Mucosa of descending colon (tissue), 3 donors: ENCODE measurements around the gene NEUROD1. TPM values are rescaled to one million over a fixed set of nuclear protein-coding genes. Genes with fewer than 3 reads are reported as not detected.

Experiments
- ATAC-seq: fragments of 200-7000 bp; cut with Tn5 transposase; one replicate; pipeline ENCODE4 v1.9.1; 2020; ENCODE audit warnings: mild to moderate bottlenecking, moderate library complexity
- DNase-seq, 3 donors: peaks; one replicate each; pipeline ENCODE4 v3.0.0-alpha.2; 2020
- H3K36me3 ChIP-seq: fragments of 200-600 bp; one replicate; pipeline ENCODE4 v1.8.0; 2021; ENCODE audit warnings: low read depth, mild to moderate bottlenecking
- H3K4me1 ChIP-seq: fragments of 200-600 bp; one replicate; pipeline ENCODE4 v1.8.0; 2021; ENCODE audit warnings: low read depth, mild to moderate bottlenecking
- H3K4me3 ChIP-seq: fragments of 200-600 bp; one replicate; pipeline ENCODE4 v1.8.0; 2021; ENCODE audit warnings: mild to moderate bottlenecking
- H3K9me3 ChIP-seq: fragments of 200-600 bp; one replicate; pipeline ENCODE4 v1.8.0; 2021; ENCODE audit warnings: mild to moderate bottlenecking
- intact Hi-C, 2 donors: fragments of 100-400 bp; cut with DNase I in 1 of 2; cut with micrococcal nuclease in 1 of 2; formaldehyde crosslinking; loops; one replicate each; pipeline versions ENCODE4 v1.11.0 to v1.11.1; 2022; cut with DNase I, micrococcal nuclease
- total RNA-seq, 3 donors: library from RNA; stranded (reverse); fragmentation: NEBNext Ultra II Directional in 2 of 3; extraction: Animal tissue kit (Norgen Biotek cat#: 25700) in 2 of 3; gene quantifications; one replicate each; pipeline versions ENCODE4 v1.2.1 to v1.2.4, GENCODE V29; 2021 to 2023
- TF ChIP-seq, protein P1 (sequence below): fragments of 200-600 bp; IDR thresholded peaks from one replicate; pipeline ENCODE4 v1.8.0; 2022; ENCODE audit warnings: antibody characterized with exemption, mild to moderate bottlenecking
- donor health status: DM: no; HTN: no; CAD: no; lungs with moderate emphysema.
- donor health status: DM: no; HTN: no; CAD: no.
- donor health status: DM: no; HTN: yes; CAD: no.

NEUROD1 gene
- total RNA-seq, 3 donors from 2014 or later, result 0.51 to 2.5 (median 1.5) TPM

DNA sequence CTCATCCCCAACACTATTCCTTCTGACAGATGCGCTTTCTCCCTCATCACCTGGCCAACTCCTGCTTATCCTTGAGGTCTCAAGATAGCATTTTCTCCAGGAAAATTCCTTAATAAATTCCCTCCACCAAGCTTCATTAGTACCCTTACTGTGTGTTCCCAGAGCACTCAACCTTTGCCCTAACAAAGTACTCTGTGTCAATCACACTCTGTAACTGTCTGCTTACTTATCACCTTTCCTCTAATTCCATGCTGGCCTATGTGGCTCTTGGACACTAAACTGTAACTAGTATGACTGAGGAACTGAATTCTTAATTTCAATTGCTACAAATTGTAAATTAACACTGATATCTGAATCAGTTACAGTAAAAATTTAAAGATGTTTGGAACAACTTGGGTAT lies 17.9 kb upstream of the NEUROD1 start:
- TF ChIP-seq, protein P1, sequence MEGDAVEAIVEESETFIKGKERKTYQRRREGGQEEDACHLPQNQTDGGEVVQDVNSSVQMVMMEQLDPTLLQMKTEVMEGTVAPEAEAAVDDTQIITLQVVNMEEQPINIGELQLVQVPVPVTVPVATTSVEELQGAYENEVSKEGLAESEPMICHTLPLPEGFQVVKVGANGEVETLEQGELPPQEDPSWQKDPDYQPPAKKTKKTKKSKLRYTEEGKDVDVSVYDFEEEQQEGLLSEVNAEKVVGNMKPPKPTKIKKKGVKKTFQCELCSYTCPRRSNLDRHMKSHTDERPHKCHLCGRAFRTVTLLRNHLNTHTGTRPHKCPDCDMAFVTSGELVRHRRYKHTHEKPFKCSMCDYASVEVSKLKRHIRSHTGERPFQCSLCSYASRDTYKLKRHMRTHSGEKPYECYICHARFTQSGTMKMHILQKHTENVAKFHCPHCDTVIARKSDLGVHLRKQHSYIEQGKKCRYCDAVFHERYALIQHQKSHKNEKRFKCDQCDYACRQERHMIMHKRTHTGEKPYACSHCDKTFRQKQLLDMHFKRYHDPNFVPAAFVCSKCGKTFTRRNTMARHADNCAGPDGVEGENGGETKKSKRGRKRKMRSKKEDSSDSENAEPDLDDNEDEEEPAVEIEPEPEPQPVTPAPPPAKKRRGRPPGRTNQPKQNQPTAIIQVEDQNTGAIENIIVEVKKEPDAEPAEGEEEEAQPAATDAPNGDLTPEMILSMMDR, result no peak
- ATAC-seq (no peak), DNase-seq (no peak)
- intact Hi-C loops, result no loop called here
- Histone ChIP-seq H3K36me3 (no peaks in the 10 kb centered on the region), H3K4me1 (no peaks in the 10 kb centered on the region), H3K4me3 (no peak overlapping the region), H3K9me3 (no peaks in the 10 kb centered on the region)

DNA sequence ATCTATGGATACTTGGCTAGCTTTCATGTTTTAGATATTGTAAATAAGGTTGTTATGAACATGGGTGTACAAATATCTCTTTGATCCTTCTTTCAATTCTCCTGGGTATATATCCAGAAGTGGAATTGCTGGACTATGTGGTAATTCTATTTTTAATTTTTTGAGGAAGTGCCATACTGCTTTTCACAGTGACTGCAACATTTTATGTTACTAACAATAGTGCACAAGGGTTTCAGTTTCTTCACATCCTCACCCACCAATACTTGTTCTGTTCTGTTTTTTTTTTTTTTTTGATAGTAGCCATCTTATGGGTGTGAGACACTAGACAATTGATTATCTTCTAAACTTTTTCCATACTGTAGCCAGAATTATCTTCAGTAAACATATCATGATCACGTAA lies 17.3 kb upstream of the NEUROD1 start:
- H3K36me3 ChIP-seq, result no peaks in the 10 kb centered on the region
- H3K4me3 ChIP-seq, result no peak overlapping the region
- H3K4me1 ChIP-seq, result no peaks in the 10 kb centered on the region
- no peaks in the 10 kb centered on the region for H3K9me3 ChIP-seq
- intact Hi-C loops, result no loop called here
- TF ChIP-seq, protein P1, result no peak
- no peak for DNase-seq
- ATAC-seq, result no peak

DNA sequence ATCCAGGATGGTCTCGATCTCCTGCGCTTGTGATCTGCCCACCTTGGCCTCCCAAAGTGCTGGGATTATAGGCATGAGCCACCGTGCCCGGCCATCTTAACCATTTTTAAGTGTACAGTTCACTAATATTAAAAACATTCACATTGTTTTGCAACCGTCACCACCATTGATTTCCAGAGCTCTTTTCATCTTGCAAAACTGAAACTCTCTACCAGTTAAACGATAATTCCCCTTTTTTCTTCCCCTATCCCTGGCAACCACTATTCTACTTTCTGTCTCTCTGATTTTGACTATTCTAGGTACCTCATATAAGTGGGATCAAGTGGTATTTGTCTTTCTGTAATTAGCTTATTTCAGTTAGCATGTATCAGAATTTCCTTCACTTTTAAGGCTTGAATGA lies 16.8 kb upstream of the NEUROD1 start:
- no peak for DNase-seq
- Histone ChIP-seq H3K9me3 (no peaks in the 10 kb centered on the region), H3K36me3 (no peaks in the 10 kb centered on the region), H3K4me1 (no peaks in the 10 kb centered on the region), H3K4me3 (no peak overlapping the region)
- no peak for ATAC-seq
- intact Hi-C loops, result no loop called here
- TF ChIP-seq, protein P1, result no peak

DNA sequence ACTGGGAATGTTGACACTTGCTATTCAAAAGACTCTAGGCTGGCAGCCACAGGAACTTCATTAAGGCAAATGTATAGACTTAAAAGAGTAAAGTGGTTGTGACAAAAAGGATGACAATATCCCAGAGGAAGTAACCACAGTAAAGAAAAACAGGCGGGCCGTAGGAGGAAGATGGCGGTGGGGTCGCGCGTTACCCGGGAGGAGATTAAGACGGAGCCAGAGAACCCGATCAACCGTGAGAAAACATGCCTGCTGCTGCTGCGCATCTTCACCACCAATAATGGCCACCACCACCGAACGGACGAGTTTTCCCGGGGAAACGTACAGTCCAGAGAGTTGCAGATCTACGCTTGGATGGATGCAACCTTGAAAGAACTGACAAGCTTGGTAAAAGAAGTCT lies 14.0 kb upstream of the NEUROD1 start:
- H3K9me3 ChIP-seq, result no peaks in the 10 kb centered on the region
- intact Hi-C loops, result no loop called here
- ATAC-seq, result no peak
- no peaks in the 10 kb centered on the region for H3K4me1 ChIP-seq
- TF ChIP-seq, protein P1, result no peak
- H3K4me3 ChIP-seq, result no peak overlapping the region
- no peak for DNase-seq
- H3K36me3 ChIP-seq, result no peaks in the 10 kb centered on the region

DNA sequence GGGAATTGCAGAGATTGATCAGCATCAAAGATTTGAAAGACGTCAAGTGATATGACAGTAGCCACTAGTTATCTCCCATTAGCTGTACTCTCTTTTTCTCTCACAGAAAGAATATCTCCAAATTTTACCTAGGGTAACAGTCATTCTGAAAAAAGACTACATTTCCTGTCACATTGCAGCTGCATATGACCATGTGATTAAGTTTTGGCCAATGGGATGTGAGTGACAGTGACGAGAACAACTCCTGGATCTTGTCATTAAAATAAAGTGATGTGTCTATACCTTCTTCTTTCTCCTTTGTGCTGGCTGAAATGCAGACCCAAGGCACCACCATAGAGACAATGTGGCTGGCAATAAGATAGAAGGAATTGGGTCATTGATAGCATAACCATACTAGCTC lies 10.5 kb upstream of the NEUROD1 start:
- Histone ChIP-seq H3K4me3 (no peak overlapping the region), H3K9me3 (no peaks in the 10 kb centered on the region), H3K36me3 (no peaks in the 10 kb centered on the region), H3K4me1 (no peaks in the 10 kb centered on the region)
- no peak for DNase-seq
- no peak for ATAC-seq
- intact Hi-C loops, result no loop called here
- TF ChIP-seq, protein P1, result no peak

DNA sequence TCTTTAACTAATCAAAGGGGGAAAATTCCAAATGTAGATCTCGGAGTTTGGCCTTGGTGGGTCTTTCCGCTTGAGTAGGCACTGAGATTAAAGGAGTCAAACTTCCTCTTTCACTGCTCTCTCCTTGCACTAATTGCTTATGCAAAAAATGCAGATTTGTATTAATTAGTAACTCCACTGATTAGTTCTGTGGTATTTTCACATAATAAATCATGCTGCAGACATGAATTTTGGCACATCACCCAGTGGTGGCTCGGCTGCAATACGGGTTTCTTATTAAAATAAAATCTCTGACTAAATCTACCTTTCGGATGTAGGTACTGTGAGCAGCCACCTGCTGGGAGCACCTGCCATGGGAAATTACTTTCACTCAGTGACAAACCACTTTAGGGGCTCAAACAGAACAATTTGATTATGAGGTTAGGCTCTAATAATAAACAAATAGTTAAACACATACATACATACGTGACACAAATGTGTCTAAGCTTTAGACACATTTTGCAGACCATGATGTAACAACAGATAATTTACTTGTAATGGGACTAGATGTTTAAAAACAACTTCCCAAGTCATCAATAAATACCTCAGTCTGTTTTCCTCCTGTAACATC lies 6.4 kb upstream of the NEUROD1 start:
- DNase-seq (no peak), ATAC-seq (no peak)
- Histone ChIP-seq H3K36me3 (no peaks in the 10 kb centered on the region), H3K4me1 (peaks cover 3% of the 10 kb centered on the region), H3K9me3 (no peaks in the 10 kb centered on the region), H3K4me3 (no peak overlapping the region)
- intact Hi-C loops, result no loop called here
- TF ChIP-seq, protein P1, result no peak
